Right renal cortex interstitium (tissue), 3 donors: ENCODE measurements around the gene ZNF486. TPM values are rescaled to one million over a fixed set of nuclear protein-coding genes. Genes with fewer than 3 reads are reported as not detected.
"Not testable (repeated sequence)": the region's sequence is repeated elsewhere in the genome, so short reads cannot be mapped to it uniquely, and the experiment has no call there.

ENCODE experiments used
- DNase-seq, 3 donors: peaks; one replicate each; pipeline ENCODE4 v3.0.0-alpha.2; 2013; ENCODE audit warnings: low read depth in 3 of 3, low spot score in 2 of 3
- polyA plus RNA-seq, 3 donors: library from polyadenylated mRNA; unstranded; fragments of 120-200 nt; gene quantifications; one replicate each; pipeline ENCODE4 v1.2.1, GENCODE V29; 2013; ENCODE audit not compliant: insufficient read length in 3 of 3

Gene ZNF486
- polyA plus RNA-seq, 3 donors: 19.4 to 23.3 (median 22.0) TPM

- not testable (repeated sequence) for DNase-seq
Measured at GRCh38 chr19:20221605-20222004, 54.6 kb downstream of the ZNF486 start.

GRCh38 chr19:20233105-20233504 is 66.1 kb downstream of the ZNF486 start:
- no peak for DNase-seq

- no peak for DNase-seq
Measured at GRCh38 chr19:20235156-20235555, 68.1 kb downstream of the ZNF486 start.

- DNase-seq: peak; percentile 74 to 87 (median 85)
Measured at GRCh38 chr19:20237773-20238623, 71.0 kb downstream of the ZNF486 start.

GRCh38 chr19:20243629-20244028 is 76.6 kb downstream of the ZNF486 start:
- DNase-seq: no peak

- no peak for DNase-seq
Measured at GRCh38 chr19:20244356-20244755, 77.3 kb downstream of the ZNF486 start.

GRCh38 chr19:20245309-20245708 is 78.3 kb downstream of the ZNF486 start:
- DNase-seq: no peak

- DNase-seq: peak in 2 of 3 donors; percentile 20 to 55
Measured at GRCh38 chr19:20247016-20247683, 80.1 kb downstream of the ZNF486 start.

GRCh38 chr19:20248258-20248657 is 81.2 kb downstream of the ZNF486 start:
- not testable (repeated sequence) for DNase-seq

Other genes starting within 250 kb of the ZNF486 start
- gene ZNF682, start 127.7 kb upstream of the ZNF486 start, polyA plus RNA-seq: 10 to 100 TPM; 14.7 to 16.2 (median 15.6) TPM
- gene ZNF90, start 89.2 kb upstream of the ZNF486 start, polyA plus RNA-seq: 10 to 100 TPM in 2 of 3 donors, 1 to 10 TPM in 1; 10.0 to 12.6 (median 12.3) TPM